ENCODE data around the gene PSME4.
"Not testable (repeated sequence)": the region's sequence is repeated elsewhere in the genome, so short reads cannot be mapped to it uniquely, and the experiment has no call there.

Gene PSME4

GRCh38 chr2:53851052-53851757 is 119.6 kb downstream of the PSME4 start:
- not testable (repeated sequence) for H3K4me3 ChIP-seq (ENCODE audit: low read depth, low read length)

DNA sequence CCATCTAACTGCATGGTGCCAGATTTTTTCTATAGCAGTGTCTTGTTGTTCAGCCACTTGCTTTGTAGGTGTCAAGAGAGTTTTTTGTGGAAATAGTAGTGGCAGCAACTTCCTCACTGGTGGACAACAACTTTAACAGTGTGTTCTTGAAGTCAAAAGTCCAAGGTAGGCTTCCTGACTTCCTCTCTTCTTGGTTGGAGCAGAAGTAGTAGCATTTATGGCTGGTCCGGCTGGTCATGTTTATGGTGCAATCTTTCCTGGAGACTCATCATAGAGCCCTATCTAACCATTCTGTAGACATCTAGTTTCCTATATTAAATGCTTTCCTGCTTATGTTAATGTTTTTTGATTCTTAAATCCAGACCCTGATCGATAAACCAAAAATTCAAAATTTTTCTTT is 122.7 kb downstream of the PSME4 start:
- no peak overlapping the region for H3K4me3 ChIP-seq (ENCODE audit: low read depth, low read length)

- H3K4me3 ChIP-seq (ENCODE audit: low read depth, low read length) = no peak overlapping the region
Observed at GRCh38 chr2:53843595-53843994, 127.2 kb downstream of the PSME4 start.

DNA sequence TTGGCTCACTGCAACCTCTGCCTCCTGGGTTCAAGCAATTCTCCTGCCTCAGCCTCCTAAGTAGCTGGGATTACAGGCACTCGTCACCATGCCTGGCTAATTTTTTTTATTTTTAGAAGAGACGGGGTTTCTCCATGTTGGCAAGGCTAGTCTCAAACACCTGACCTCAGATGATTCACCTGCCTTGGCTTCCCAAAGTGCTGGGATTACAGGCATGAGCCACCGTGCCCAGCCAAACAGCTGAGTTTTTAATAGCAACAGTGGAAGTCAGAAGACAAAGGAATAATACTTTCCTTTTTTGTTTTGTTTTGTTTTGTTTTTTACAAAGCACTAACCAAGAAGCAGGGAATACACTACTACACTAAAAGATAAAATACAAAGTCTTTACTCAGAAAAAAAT is 127.9 kb downstream of the PSME4 start:
- H3K4me3 ChIP-seq (ENCODE audit: low read depth, low read length) = no peak overlapping the region

DNA sequence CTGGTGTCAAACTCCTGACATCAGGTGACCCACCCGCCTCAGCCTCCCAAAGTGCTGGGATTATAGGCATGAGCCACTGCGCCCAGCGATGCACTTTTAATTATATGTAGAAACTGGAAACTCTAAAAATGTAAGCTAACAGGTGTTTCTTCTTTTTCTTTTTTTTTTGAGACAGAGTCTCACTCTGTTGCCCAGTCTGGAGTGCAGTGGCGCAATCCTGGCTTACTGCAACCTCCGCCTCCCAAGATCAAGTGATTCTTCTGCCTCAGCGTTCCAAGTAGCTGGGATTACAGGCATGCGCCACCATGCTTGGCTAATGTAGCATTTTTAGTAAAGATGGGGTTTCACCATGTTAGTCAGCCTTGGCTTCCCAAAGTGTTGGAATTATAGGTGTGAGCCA is 129.1 kb downstream of the PSME4 start:
- H3K4me3 ChIP-seq (ENCODE audit: low read depth, low read length) = not testable (repeated sequence)

DNA sequence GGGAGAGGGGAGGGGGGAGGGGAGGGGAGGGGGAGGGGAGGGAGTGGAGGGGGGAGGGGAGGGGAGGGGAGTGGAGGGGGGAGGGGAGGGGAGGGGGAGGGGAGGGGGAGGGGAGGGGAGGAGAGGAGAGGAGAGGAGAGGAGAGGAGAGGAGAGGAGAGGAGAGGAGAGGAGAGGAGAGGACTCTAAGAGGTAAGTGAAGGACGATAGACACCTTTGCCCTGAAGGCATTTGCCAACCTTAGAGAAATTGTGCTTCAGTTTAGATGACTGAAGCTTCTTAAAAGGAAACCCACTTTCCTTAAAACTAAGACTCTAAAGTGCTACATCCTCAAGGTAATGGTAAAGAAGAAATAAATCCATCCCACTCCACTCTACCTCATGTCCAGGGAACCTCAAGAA is 130.2 kb downstream of the PSME4 start:
- H3K4me3 ChIP-seq (ENCODE audit: low read depth, low read length) = no peak overlapping the region

GRCh38 chr2:53829980-53830290 is 140.9 kb downstream of the PSME4 start:
- not testable (repeated sequence) for H3K4me3 ChIP-seq (ENCODE audit: low read depth, low read length)

GRCh38 chr2:53829273-53829979 is 141.4 kb downstream of the PSME4 start:
- H3K4me3 ChIP-seq (ENCODE audit: low read depth, low read length) = no peak overlapping the region

DNA sequence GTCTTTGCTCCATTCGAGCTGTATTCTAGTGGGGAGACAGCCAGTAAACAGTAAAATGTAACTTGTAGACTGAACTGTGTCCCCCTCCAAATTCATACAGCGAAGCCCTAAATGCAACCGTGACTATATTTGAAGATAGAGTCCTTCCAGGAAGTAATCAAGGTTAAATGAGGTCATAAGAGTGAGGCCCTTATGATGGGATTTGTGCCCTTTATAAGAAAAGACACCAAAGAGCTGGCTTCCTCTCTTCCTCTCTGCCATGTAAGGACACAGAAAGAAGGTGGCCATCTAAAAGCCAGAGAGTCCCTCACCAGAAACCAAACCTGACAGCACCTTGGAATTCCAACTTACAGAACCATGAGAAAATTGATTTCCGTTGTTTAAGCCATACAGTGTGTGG is 142.5 kb downstream of the PSME4 start:
- no peak overlapping the region for H3K4me3 ChIP-seq (ENCODE audit: low read depth, low read length)

- no peak overlapping the region for H3K4me3 ChIP-seq (ENCODE audit: low read depth, low read length)
Observed at GRCh38 chr2:53827398-53828175, 143.2 kb downstream of the PSME4 start.

DNA sequence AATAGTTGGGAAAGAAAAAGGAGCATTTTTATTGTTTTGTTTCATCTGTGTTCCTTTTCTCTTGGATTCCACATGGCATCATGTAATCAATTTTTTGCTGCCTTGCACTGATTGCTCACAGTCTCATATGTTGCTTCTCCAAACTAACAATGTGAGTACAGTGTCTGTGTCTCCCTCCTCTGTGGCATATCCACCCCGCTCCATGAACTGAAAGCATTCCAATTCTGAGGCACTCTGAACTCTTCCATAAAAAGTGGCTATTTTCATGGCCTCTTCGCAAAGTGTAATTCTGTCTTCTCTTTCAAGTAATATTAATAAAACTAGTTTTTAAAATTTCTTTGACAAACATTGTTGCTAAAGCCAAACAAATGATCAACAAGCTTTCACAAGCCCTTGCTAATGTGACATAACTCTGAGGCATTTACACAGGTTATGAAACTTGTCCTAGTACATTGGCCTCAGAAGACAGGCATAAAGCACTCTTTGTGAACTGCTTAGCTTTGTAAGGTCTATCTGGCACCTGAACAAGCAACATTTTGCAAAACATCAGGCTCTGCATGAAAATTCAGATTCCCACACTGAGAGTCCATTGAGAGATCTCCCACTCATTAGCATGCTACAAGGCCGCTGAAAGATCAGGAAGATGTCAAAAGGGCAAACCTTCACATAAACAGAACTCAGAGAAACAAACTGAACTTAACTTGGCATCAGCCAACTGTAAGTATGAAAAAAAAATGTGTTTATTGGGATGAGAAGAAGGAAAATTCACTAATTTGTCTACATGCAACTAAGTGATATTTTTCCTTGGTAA is 144.0 kb downstream of the PSME4 start:
- H3K4me3 ChIP-seq (ENCODE audit: low read depth, low read length) = no peak overlapping the region

DNA sequence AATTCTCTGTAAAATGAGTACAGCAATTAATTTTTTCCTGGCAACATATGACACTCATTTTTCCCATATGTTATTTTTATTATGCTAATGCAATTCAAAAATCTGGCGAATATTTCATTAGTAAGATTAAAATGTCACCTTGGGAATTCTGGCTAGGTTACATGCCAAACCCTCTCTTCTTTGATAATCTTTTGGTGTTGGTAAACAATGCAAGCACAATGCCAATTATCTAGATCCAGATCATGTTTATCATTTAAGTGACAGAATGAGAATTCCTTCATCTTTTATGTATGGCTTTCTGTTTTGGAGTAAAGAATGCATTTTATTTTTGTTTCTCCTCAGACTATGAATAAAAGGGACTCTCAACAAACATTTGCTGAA is 144.8 kb downstream of the PSME4 start:
- no peak overlapping the region for H3K4me3 ChIP-seq (ENCODE audit: low read depth, low read length)

DNA sequence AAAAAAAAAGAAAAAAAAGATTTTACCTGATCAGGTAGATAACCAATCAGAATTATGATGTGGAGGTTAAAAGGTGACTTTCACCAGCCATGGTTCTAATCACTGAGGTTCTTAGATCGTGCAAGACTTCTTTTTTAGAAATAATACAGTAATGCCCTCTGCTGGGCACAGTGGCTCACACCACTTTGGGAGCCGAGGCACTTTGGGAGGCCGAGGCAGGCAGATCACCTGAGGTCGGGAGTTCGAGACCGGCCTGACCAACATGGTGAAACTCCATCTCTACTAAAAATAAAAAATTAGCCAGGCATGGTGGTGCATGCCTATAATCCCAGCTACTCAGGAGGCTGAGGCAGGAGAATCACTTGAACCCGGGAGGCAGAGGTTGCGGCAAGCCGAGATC is 147.2 kb downstream of the PSME4 start:
- H3K4me3 ChIP-seq (ENCODE audit: low read depth, low read length) = not testable (repeated sequence)

DNA sequence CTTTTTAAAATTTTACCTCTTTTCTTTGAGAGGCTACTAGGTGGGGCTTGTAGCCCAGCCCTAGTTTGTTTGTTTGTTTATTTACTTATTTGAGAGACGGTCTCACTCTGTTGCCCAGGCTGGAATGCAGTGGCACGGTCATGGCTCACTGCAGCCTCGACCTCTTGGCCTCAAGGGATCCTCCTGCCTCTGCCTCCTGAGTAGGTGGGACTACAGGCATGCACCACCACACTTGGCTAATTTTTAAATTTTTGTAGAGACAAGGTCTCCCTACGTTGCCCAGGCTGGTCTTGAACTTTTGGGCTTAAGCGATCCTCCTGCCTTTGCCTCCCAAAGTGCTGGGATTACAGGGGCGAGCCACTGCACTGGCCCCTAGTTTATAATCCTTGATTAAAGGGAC is 149.0 kb downstream of the PSME4 start:
- H3K4me3 ChIP-seq (ENCODE audit: low read depth, low read length) = no peak overlapping the region

DNA sequence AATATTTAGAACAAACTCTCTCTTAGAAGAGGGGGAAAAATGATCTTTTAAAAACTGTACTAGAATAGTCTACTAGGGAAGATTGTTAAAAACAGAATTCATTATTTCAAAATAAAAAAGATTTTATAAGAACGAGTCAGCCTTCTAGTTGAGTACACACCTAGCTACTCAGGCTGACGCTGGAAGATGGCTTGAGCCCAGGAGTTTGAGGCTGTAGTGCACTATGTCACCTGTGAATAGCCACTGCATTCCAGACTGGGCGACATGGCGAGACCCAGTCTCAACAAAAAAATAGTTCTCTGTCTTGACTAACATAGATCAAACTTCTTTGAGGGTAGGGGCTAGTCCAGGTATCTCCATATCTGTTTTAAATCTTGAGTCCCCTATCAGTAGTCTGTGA is 150.1 kb downstream of the PSME4 start:
- no peak overlapping the region for H3K4me3 ChIP-seq (ENCODE audit: low read depth, low read length)

- no peak overlapping the region for H3K4me3 ChIP-seq (ENCODE audit: low read depth, low read length)
Observed at GRCh38 chr2:53820048-53820447, 150.7 kb downstream of the PSME4 start.

DNA sequence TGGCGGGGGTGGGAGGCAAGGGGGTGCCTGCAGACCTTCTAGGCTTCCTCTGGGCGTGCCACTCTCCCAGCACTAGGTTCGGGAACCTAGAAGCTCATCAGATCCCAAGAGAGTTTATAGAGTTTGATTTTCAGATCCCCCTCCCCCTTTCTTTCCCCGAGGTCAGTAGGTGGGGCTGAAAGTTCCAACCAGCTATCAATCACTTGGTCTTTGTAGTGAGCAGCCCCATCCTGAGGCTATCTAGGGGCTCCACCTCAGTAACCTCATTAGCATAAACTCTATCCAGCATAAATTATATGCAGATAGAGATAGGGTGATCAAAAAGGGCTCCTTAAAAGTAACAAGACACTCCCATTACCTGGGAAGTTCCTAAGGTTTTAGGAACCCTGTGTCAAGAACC is 151.2 kb downstream of the PSME4 start:
- H3K4me3 ChIP-seq (ENCODE audit: low read depth, low read length) = no peak overlapping the region

DNA sequence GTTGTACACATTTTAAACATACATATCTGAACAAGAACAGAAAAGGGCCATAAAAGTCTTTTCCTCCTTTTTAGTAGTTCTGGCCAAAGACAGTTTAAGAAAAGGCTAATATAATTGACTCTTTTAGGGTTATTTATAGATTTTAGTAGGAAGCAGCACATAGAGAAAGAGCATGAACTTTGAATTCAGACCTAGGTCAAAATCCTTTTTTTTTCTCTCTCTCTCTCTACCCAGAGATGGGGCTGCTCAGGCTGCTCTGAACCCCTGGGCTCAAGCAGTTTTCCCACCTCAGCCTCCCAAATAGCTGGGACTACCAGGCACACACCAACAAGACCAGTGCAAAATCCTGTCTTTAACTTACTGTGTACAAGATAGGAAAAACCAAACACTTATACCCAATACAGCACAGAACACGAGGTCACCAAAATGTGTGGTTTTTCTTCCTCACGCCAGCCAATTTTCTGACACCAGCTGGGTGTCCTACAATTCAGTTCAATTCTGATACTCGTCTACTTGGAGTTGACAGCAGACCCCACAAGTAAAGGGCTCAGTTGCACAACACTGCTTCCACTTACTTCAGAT is 151.8 kb downstream of the PSME4 start:
- no peak overlapping the region for H3K4me3 ChIP-seq (ENCODE audit: low read depth, low read length)
